ENCODE measurements around the gene C15orf62.

Gene C15orf62

DNA sequence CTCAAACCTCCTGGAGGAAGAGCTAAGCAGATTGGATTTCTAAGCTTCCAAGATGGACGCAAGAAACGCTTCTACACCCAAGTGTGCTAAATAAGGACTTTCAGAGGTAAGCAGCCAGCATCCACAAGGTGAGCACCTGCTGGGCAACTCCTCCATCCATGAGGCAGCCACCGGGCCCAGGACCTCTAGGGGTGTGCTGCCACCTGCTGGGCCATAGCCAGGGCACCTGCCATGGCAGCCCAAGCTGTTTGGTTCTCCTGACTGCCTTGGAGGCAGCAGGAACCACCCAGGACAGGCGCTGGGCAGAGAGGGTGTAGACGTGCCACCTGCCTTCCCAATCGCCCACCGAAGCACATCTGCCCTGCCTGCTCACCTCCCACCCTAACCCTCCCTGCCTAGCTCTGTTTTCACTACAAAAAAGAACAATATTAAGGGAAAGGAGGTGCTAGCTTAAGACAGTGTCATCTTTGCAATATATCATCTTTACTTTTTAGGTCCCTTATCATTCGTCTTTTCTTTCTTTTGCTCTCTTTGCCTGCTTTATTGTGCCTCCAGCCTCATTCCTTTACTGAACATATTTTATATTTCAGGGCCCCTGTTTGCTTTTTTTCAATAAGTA, 12.9 kb downstream of the C15orf62 start:
- peak; percentile 67 for DNase-seq (ENCODE audit: low read depth)

DNA sequence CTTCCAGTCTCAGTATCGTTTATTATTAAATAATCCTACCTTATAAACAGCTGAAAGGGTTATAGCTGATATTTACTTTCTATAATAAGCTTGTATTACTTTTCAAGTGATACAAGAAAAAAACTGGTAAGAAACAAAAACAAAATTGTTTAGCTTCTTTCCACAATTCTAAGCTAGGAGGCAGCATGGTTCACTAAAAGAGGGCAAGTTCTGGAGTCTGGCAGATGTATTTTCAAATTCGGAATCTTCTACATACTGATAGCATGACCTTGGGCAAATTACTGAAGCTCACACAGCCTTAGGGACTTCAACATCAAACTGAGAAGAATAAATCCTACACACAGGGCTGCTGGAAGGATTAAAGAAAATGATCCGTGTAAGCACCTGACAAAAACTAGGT, 15.4 kb downstream of the C15orf62 start:
- no peak for DNase-seq (ENCODE audit: low read depth)

DNA sequence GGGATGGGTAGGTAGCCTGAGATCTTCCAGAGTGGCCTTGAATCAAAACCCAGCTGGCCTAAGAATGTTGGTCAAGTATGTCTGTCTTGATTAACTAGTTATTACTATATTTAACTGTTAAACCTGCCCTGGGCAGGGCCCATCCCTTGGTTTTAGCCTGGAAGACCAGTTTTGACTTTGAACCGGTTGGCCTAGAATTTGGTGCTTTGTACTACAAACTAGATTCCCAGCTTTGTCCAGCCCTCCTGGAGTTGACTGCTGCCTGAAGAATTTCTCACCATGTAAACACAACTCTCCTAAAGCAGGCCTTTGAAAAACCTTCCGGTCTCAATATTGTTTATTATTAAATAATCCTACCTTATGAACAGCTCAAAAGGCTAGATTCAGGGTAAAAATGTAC, 16.0 kb downstream of the C15orf62 start:
- DNase-seq (ENCODE audit: low read depth): no peak

DNA sequence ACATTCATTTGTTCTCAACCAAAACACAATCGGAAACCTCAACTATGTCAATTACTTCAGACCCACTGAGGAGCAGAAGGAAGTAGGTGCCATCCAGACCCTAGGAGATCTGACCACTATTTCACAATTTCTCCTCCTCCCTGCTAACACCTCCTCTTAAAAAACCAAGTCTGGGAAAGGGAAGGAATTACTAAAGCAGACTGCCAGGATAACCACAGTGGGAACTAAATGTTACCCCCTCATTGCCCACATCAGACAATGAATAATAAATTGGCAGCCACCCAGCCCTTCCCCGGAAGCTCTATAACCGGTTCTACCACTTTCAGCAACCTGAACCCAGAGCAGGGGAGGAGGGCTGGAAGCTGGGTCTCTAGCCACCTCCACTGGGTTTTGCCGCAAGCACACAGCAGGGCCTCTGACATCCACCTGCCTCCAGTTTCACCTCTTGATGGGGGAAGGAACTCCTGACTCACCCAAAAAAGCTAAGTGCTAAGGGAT, 17.6 kb downstream of the C15orf62 start:
- peak; percentile 22 for DNase-seq (ENCODE audit: low read depth)

DNA sequence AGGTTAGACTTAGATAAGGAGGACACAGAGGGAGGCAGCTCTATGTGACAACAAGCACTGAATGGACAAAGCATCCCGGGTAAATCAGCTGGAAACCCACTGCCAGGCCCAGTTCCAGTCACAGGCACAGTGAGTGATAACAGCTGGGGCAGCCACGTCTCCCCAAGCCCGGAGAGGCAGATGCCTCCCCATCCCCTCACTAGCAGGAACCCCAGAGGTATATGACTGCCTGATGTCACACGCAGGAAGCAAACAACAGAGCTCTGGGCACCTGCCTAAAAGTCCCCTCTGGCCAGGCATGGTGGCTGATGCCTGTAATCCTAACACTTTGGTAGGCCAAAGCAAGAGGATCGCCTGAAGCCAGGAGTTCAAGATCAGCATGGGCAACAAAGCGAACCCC, 18.2 kb downstream of the C15orf62 start:
- DNase-seq (ENCODE audit: low read depth): no peak

DNA sequence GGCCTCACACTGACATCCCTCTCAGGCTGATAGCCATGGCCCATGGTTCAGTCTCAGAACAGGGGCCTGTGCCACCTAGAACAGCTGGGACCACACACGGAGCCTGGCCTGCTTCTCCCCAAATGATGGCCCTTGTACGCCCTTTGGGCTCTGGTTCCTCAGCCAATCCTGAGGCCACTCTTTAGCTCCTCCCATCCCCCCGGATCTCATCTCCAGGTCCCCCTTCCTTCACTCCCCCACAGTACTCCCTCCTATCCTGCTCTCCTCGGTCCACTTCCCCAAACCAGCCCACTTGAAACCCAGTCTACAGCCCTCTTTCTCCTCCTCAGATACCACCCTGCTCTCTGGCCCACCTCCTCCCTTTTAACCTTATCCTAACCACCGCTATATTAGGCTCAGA, 19.3 kb downstream of the C15orf62 start:
- DNase-seq (ENCODE audit: low read depth): no peak

DNA sequence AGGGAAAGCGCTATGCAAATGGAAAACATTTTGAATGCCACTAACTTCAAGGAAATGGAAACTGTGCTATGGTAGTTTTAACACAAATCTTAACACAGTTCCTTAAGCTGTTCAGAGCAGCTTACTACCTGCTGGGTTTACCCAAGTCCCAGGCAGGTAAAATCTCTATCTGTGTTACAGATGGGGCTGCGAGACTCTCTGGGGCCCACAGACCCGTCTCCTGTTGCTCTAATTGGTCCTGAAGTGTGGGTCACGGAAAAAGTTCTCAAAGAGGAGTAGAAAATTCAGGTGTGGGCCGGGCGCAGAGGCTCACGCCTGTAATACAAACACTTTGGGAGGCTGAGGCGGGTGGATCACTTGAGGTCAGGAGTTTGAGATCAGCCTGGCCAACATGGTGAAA, 20.2 kb downstream of the C15orf62 start:
- no peak for DNase-seq (ENCODE audit: low read depth)

DNA sequence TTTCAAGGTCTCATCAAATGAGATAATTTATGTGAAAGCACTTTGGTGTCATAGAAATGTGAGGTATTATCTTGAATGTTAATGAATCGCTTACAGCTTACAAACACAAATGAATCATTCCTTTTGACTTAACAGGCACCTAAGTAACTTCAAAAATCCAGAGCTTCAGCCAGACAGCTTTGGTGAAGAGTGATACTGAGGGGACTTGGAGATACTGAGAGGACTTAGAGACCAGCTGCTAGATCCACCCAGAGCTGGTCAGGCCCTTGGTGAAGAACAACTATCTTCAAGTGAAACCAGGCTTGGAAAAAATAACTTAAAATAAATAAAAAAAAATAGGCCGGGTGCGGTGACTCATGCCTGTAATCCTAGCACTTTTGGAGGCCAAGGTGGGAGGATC, 20.9 kb downstream of the C15orf62 start:
- no peak for DNase-seq (ENCODE audit: low read depth)

DNA sequence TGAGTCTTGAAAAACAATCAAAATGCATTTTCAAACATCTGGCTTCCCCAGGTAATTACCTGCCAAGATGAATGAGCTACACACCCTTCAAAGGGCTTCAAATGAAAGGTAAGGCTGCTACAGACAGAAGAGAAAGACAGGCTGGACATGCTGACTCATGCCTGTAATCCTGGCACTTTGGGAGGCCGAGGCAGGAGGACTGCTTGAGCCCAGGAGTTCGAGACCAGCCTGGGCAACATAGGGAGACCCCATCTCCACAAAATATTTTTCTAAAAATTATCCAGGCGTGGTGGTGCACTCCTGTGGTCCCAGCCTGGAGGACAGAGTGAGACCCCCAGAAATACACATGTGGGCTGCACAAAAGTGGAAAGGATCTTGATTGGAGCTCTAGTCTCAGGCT, 22.6 kb downstream of the C15orf62 start:
- DNase-seq (ENCODE audit: low read depth): no peak

DNA sequence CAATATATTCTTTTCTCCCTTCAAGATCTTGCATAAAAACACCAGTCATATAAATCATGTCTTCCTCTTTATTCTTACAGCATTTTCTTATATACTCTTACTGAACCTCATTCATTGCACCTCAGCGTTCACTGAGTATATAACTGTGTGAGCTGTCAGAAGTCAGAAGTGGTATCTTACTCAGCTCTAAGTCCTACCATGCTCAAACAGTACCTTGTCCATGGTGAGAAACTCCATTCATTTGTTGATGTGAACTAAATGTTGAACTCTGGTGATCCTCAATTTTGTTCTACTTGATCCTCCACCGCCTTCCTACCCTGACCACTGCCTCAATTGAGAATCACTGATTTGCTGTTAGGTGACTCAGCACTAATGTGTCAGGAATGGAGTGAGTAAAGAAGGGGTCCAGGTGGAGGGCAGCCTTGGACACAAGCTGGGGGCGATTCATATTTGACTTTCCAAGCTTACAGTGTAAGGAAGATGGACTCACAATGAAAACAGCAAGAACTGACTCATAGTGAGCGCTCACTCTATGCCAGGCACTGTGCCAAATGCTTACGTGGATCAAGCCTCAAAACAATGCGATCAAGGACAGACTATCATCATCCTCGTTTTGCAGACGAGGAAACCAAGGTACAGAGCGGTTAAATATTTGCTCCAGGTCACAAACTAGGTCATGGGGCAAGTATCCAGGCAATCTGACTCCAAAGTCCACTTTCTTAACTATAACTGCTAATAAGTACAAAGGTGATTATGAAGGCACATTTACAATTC, 23.6 kb downstream of the C15orf62 start:
- DNase-seq (ENCODE audit: low read depth): no peak

DNA sequence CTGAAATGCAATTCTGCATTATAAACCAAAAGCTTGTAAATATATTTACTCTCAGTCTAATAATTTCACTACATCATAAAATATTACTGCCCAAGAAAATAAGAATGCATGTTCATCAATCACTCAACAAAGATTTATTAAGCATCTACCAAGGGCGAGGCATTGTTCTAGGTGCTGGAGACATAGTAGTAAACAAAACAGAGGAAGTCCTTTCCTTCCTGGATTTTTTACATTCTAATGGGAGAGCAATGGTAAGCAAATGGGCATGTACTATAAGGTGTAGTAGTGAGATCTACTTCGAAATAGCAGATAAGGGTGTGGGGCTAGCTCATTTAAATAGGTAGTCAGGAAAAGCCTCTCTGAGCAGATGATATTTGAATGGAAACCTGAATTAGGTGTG, 26.3 kb downstream of the C15orf62 start:
- DNase-seq (ENCODE audit: low read depth): no peak

DNA sequence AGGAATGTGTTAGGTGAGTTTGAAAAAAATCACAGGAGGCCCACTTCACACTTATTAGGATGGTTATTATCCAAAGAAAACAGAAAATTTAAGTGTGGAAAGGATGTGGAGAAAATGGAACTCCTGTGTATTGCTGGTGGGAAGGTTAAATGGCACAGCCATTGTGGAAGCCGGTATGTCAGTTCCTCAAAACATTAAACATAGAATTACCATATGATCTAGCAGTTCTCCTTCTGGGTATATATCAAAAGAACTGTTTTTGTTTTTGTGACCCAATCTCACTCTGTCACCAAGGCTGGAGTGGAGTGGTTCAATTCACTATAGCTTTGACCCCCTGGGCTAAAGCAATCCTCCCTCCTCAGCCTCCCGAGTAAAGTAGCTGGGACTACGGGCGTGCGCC, 26.7 kb downstream of the C15orf62 start:
- DNase-seq (ENCODE audit: low read depth): no peak

DNA sequence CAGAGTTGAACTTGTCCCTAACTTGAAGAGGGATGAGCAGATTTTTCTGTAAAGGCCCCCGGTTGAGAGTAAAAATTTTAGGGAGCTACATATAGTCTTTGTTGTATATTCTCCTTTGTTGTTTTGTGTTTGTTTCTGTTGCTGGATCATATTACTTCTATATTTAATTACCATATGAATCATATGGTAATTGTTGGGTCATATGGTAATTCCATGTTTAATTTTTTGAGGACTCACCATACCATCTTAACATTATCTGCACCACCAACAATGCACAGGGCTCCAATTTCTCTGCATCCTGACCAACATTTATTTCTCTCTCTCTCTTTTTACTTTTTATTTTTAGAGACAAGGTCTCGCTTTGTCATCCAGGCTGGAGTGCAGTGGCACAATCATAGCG, 29.7 kb downstream of the C15orf62 start:
- DNase-seq (ENCODE audit: low read depth): no peak

DNA sequence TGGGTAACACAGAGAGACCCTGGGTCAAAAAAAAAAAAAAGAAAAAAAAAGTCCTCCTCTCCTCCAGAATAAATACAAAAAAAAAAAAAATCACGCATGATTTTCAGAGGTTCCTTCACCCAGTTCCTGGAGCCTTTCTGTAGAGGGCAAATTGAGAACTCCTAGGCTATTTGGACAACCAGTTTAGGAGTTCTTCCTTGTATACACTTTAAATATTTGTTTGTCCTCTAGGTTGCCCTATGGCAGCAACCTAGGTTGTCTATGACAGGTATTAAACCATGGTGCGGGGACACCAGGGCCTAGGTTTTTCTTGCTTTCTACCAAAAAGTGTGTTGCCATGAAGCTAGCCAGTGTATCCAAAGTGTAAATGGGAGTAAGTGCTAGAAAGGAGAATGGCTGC, 33.3 kb downstream of the C15orf62 start:
- DNase-seq (ENCODE audit: low read depth): no peak

DNA sequence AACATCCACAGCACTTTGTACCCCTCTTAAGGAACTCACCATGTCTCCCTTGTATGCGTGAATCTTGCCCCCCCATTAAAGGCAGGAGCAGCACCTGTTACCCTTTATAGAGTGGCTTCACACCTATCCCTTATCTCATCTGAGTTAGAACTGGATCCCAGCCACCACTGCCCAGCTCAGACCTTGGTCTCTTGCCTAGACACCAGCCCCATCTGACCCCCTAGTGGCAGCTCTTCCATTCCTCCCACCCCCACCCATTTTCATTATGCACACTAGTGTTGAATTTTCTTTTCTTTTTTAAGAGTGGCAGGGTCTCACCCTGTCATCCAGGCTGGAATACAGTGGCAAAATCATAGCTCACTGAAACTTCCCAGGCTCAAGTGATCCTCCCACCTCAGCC, 33.9 kb downstream of the C15orf62 start:
- no peak for DNase-seq (ENCODE audit: low read depth)

DNA sequence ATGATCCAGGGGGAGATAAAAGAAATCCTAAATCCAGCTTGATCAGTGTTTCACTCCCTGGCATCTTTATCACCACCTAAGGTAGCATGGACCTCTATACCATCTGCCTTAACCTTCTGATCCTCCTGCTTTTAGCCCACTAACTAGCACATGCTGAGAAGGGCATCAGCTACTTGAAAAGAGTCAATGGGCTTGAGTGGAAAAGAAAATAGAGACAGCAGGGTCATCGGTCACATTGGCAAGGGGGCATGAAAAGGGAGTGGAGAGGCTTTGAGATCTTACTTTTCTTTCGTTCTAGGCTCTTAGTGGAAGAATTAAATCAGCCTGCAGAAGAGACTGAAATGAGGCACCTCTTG, 36.9 kb downstream of the C15orf62 start:
- no peak for DNase-seq (ENCODE audit: low read depth)

DNA sequence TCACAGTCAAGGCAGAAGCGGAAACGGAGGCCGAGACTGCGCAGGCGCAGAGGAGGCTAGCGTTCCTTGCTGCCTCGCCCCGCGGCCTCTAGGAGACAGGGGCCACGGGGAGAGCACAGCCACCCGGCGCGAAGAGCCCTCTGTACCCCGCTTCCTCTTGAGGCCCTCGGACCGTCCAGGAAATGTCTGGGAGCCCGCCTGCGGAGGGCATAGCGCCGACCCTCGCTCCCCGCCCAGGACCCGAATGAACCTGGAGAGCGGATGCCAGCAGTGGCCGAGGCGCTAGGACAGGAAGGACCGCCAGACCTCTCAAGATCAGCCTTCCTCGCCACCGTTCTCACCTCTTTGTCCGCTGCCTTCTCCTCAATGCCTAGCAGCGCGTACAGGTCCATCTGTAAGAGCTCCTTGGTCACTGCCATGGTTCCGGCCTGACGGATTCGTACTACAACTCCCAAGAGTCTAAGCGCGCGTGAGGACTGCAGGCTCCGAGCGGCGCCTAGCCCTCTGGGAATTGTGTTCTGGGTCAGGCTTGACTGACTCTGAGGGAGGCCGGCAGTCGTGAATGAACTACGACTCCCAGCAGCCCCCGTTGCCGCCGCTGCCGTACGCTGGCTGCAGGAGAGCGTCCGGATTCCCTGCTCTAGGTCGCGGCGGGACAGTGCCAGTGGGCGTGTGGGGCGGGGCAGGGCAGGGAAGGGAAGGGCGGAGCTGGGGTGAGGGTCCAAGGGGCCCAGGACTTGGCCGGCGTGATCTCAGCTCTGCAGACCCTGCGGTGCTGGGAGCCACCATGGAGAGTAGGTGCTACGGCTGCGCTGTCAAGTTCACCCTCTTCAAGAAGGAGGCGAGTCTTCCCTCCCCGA, 37.5 kb downstream of the C15orf62 start, which contains the start of the genes DNAJC17 and ZFYVE19:
TSS of gene DNAJC17 (minus strand) at position 446 of the 860 bp plus-strand sequence. CDS start at position 419, 27 bp downstream.
TSS of gene ZFYVE19 (plus strand) at position 62 of the 860 bp plus-strand sequence. CDS start at position 563, 501 bp downstream.
- peak; percentile 86 for DNase-seq (ENCODE audit: low read depth)

DNA sequence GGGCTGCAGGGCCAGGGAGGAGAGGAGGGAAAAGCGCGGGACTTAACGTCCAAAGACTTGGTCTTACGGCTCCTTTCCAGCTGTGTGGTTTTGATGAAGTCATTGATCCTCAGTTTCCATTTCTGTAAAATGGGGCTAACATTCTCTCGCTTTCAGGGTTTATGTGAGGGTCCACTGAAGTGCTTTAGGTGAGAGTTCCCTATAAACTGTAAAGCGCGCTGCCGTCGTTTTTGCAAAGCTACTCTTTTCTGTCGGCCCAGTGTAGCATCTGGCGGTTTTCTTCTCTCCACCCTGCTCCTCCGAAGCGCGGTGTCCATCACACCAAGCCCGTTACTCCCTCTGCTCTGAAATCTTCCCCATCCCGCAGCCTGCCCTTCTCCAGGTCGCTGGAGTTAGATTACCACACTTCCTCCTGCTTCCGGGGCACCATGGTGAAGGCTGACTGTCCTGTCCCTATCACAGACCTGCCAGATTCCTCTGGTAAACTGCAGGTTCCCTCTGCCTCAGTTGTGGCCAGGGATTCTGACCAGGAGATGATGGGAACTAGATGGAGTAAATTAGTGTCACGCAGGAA, 38.2 kb downstream of the C15orf62 start:
- DNase-seq (ENCODE audit: low read depth): no peak

DNA sequence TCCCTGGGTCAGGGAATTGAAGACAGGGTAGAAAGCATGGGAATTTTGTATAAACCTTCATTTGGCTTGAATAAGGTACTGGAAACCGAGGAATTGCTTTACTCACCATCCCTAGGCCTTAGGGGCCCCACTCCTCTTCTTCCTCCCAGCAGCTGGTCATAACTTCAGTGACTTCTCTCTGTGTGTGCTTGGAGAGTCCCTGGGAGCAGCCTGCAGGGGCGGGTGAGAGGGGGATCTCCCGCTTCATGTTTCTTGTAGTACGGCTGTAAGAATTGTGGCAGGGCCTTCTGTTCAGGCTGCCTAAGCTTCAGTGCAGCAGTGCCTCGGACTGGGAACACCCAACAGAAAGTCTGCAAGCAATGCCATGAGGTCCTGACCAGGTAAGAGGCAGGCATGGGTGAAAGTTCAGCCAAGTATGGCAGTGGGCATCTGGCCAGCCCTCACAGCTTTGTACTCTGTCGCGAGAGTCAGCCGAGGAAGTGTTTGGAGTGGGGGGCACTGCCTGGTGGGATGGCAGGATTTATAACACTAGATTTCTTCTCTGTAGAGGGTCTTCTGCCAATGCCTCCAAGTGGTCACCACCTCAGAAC, 39.2 kb downstream of the C15orf62 start:
- no peak for DNase-seq (ENCODE audit: low read depth)

DNA sequence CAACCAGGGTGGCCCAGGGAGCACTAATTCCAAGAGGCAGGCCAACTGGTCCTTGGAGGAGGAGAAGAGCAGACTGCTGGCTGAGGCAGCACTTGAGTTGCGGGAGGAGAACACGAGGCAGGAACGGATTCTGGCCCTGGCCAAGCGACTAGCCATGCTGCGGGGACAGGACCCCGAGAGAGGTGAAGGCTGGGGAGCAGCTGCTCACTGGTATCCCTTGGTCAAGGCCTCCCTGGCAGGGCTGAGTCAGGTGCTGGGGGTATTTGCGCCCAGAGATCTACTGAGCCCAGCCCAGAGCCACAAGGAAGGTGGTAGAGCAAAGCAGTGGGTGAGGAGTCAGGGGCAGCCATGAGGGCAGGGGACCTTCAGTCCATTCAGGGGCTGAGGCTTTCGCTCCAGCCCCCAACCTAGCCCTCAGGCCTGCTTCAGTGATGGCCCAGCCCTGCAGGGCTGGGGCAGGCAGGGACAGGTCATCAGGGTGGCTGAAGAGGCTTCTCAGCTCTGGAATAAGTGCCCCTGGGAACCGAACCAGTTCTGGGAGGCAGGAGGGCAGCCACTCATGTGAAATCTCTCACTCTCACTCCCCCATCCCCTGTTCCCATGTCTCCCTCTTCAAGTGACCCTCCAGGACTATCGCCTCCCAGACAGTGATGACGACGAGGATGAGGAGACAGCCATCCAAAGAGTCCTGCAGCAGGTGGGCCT, 43.1 kb downstream of the C15orf62 start:
- DNase-seq (ENCODE audit: low read depth): no peak

DNA sequence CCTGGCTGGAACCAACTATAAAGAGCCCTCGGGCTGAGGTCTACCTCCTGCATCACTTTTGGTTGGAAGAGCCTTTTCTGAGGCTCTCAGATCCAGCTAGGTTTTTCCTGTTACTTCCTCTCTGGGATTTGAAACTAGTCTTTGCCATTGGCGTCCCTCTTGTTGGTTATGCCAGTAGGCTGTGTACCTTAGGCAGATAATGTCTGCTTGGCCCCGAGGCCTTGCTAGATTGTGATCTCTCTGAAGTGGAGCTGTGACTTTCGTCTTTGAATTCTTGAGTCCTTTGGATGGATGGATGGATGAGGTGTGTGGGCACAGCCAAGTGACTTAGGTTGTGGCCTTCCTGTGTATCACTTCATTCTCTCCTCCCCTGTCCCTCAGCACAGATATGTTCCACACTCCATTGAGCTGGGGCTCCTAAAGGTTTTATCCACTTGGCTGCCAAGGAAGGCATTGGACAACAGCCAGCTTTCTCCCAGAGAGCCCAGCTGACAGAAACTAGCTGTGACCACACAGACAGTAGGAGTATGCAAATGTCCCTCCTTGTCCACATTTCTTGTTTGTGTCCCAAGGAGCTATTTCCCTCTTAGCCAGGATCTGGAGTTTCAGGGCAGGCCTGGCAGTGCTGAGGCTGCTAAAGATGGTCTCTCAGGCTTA, 45.4 kb downstream of the C15orf62 start:
- no peak for DNase-seq (ENCODE audit: low read depth)
